Dermis microvascular lymphatic vessel endothelial cell (primary cell): ENCODE results near the gene GLIS2. TPM values are rescaled to one million over a fixed set of nuclear protein-coding genes. Genes with fewer than 3 reads are reported as not detected.

Experiments used
- DNase-seq, 2 donors: peaks; one replicate each; pipeline versions ENCODE4 v3.0.0 to v3.0.0-alpha.2; 2010; ENCODE audit warnings: low read depth in 2 of 2
- total RNA-seq: library from RNA; depleted of rRNA; stranded (reverse); fragments of >200 nt; gene quantifications from 2 replicates; pipeline ENCODE4 v1.2.1, GENCODE V29; 2014

The GLIS2 gene
- total RNA-seq, 1 donor from 2014 or later, result 0.39 TPM

GRCh38 chr16:4381072-4381934, 65.4 kb downstream of the GLIS2 start:
- DNase-seq, result no peak

GRCh38 chr16:4381935-4382794, 66.3 kb downstream of the GLIS2 start:
- DNase-seq, result no peak

- no peak for DNase-seq
These were observed 67.0 kb downstream of the GLIS2 start for GRCh38 chr16:4382795-4383357.

- no peak for DNase-seq
These were observed 68.0 kb downstream of the GLIS2 start for GRCh38 chr16:4383591-4384444.

GRCh38 chr16:4384509-4384942, 68.7 kb downstream of the GLIS2 start:
- no peak for DNase-seq

- no peak for DNase-seq
These were observed 69.4 kb downstream of the GLIS2 start for GRCh38 chr16:4385066-4385788.

- DNase-seq, result no peak
These were observed 70.1 kb downstream of the GLIS2 start for GRCh38 chr16:4385789-4386450.

- DNase-seq, result no peak
These were observed 70.6 kb downstream of the GLIS2 start for GRCh38 chr16:4386451-4386805.

- DNase-seq, result no peak
These were observed 71.2 kb downstream of the GLIS2 start for GRCh38 chr16:4386951-4387565.

GRCh38 chr16:4387781-4388180, 71.9 kb downstream of the GLIS2 start:
- no peak for DNase-seq

- DNase-seq, result no peak
These were observed 72.6 kb downstream of the GLIS2 start for GRCh38 chr16:4388271-4389021.

Other genes with a start within 250 kb of the GLIS2 start
- gene ADCY9, start 199.6 kb upstream of the GLIS2 start, total RNA-seq, result 6.7 and 10.5 TPM in 2 replicates
- under 0.01 and 0.13 TPM in 2 replicates for gene SRL, start 74.0 kb upstream of the GLIS2 start, total RNA-seq
- gene TFAP4, start 43.0 kb upstream of the GLIS2 start, total RNA-seq, result 3.9 and 4.9 TPM in 2 replicates
- 12.5 and 19.8 TPM in 2 replicates for gene PAM16, start 35.3 kb downstream of the GLIS2 start, total RNA-seq
- gene VASN, start 55.8 kb downstream of the GLIS2 start, total RNA-seq, result 0.39 and 1.8 TPM in 2 replicates
- gene CORO7, start 100.5 kb downstream of the GLIS2 start, total RNA-seq, result 24.8 and 35.8 TPM in 2 replicates
- 38.0 and 42.2 TPM in 2 replicates for gene DNAJA3, start 109.8 kb downstream of the GLIS2 start, total RNA-seq
- gene NMRAL1, start 158.6 kb downstream of the GLIS2 start, total RNA-seq, result 57.6 and 65.2 TPM in 2 replicates
- 109 and 153 TPM in 2 replicates for gene HMOX2, start 160.3 kb downstream of the GLIS2 start, total RNA-seq
- gene CDIP1, start 222.7 kb downstream of the GLIS2 start, total RNA-seq, result 4.7 and 11.9 TPM in 2 replicates
- not detected in 2 replicates for gene C16orf96, start 240.3 kb downstream of the GLIS2 start, total RNA-seq